Fibroblast of lung (primary cell): ENCODE results near the gene CYP27B1. TPM values are rescaled to one million over a fixed set of nuclear protein-coding genes. Genes with fewer than 3 reads are reported as not detected.

Experiments
- DNase-seq, 2 donors: peaks; one replicate each; pipeline versions ENCODE4 v3.0.0 to v3.0.0-alpha.2; 2010; ENCODE audit warnings: low read depth in 2 of 2
- H2AFZ ChIP-seq: 2 replicates; pipeline ENCODE4 v1.5.1; 2012; ENCODE audit warnings: low read length, control low read depth, inconsistent platforms
- H3K27ac ChIP-seq: 2 replicates; pipeline ENCODE4 v1.5.1; 2011; ENCODE audit warnings: low read length, control low read depth; ENCODE audit not compliant: insufficient read depth
- H3K27me3 ChIP-seq: 2 replicates; pipeline ENCODE4 v1.5.1; 2011; ENCODE audit warnings: mild to moderate bottlenecking, low read length; ENCODE audit not compliant: control insufficient read depth, insufficient read depth
- H3K36me3 ChIP-seq: 2 replicates; pipeline ENCODE4 v1.5.1; 2011; ENCODE audit warnings: low read length; ENCODE audit not compliant: control insufficient read depth, insufficient read depth
- H3K4me1 ChIP-seq: 2 replicates; pipeline ENCODE4 v1.5.1; 2011; ENCODE audit warnings: low read length; ENCODE audit not compliant: control insufficient read depth, insufficient read depth; ENCODE audit errors: extremely low read depth
- H3K4me2 ChIP-seq: 2 replicates; pipeline ENCODE4 v1.5.1; 2011; ENCODE audit warnings: low read length, control low read depth; ENCODE audit not compliant: insufficient read depth; ENCODE audit errors: extremely low read depth
- H3K4me3 ChIP-seq, 4 experiments: fragments of 200-600 bp in 1 of 4; sonication (generic) in 1 of 4; replicated peaks in 1 of 4; 2 replicates each; pipeline ENCODE4 v1.5.1; 2011 to 2016; ENCODE audit warnings: low read length in 4 of 4, low read depth in 3 of 4, mild to moderate bottlenecking in 3 of 4, control low read depth in 2 of 4, inconsistent platforms in 1 of 4, mixed read lengths in 1 of 4; ENCODE audit not compliant: insufficient read depth in 1 of 4; ENCODE audit errors: control extremely low read depth in 1 of 4
- H3K79me2 ChIP-seq: 2 replicates; pipeline ENCODE4 v1.5.1; 2012; ENCODE audit warnings: mild to moderate bottlenecking, low read length, inconsistent platforms; ENCODE audit not compliant: control insufficient read depth, insufficient read depth
- H3K9ac ChIP-seq: 2 replicates; pipeline ENCODE4 v1.5.1; 2011; ENCODE audit warnings: mild to moderate bottlenecking, low read length, control low read depth; ENCODE audit not compliant: insufficient read depth
- H3K9me3 ChIP-seq: 2 replicates; pipeline ENCODE4 v1.5.1; 2012; ENCODE audit warnings: low read depth, low read length; ENCODE audit not compliant: control insufficient read depth, insufficient read depth
- H4K20me1 ChIP-seq: 2 replicates; pipeline ENCODE4 v1.5.1; 2011; ENCODE audit warnings: low read length; ENCODE audit not compliant: control insufficient read depth, insufficient read depth; ENCODE audit errors: extremely low read depth
- CTCF ChIP-seq, 2 donors: IDR thresholded peaks in 1 of 2; conservative IDR thresholded peaks in 1 of 2; 1 replicate in 1 of 2; 2 replicates in 1 of 2; pipeline ENCODE4 v1.5.1; 2011 to 2012; ENCODE audit warnings: low read length in 2 of 2, control low read depth in 1 of 2, inconsistent platforms in 1 of 2, low read depth in 1 of 2, mild to moderate bottlenecking in 1 of 2
- EZH2 ChIP-seq: IDR thresholded peaks from 2 replicates; pipeline ENCODE4 v1.5.1; 2012; ENCODE audit warnings: low read length, control low read depth, mild to moderate bottlenecking; ENCODE audit errors: missing control alignments
- polyA plus RNA-seq, 2 donors: library from polyadenylated mRNA; depleted of rRNA in 1 of 2; stranded (reverse) in 1 of 2; unstranded in 1 of 2; fragments of >200 nt; gene quantifications; 2 replicates each; pipeline ENCODE4 v1.2.1, GENCODE V29; 2011 to 2012; ENCODE audit warnings: missing spikeins in 1 of 2
- total RNA-seq: library from RNA; depleted of rRNA; stranded (reverse); fragments of >200 nt; gene quantifications from 2 replicates; pipeline ENCODE4 v1.2.1, GENCODE V29; 2014

Gene CYP27B1
- total and polyA plus RNA-seq, 2 donors (not counting 1 experiment from before 2014, with no cell fraction given), result 0.17 to 0.26 TPM

GRCh38 chr12:57737467-57738460 lies 29.1 kb downstream of the CYP27B1 start:
- H3K4me1 ChIP-seq, result peaks cover 3% of the 10 kb centered on the region
- H3K36me3 ChIP-seq, result no peaks in the 10 kb centered on the region
- no peak for DNase-seq
- H3K9ac ChIP-seq, result peak overlapping the region; percentile 32
- H3K4me3 ChIP-seq, result peak overlapping the region in 1 of 4 experiments; percentile 36
- H3K27me3 ChIP-seq, result peaks cover 77% of the 10 kb centered on the region
- H2AFZ ChIP-seq, result no peak overlapping the region
- H3K9me3 ChIP-seq, result no peaks in the 10 kb centered on the region
- H3K4me2 ChIP-seq, result peak overlapping the region; percentile 37
- no peaks in the 10 kb centered on the region for H4K20me1 ChIP-seq
- TF ChIP-seq EZH2, result peak; percentile 97
- TF ChIP-seq CTCF (conservative IDR thresholded peaks at IDR 0.05 in 1 of 2, IDR thresholded peaks at IDR 0.05 in 1 of 2; ENCODE audit: low read depth in 1 of 2, low read length in 2 of 2), result peak; percentile 27 to 37
- no peak overlapping the region for H3K27ac ChIP-seq
- no peaks in the 10 kb centered on the region for H3K79me2 ChIP-seq

- DNase-seq, result no peak
- Histone ChIP-seq H3K9me3 (no peaks in the 10 kb centered on the region), H3K4me1 (peaks cover 3% of the 10 kb centered on the region), H3K9ac (no peak overlapping the region), H3K27me3 (peaks cover 83% of the 10 kb centered on the region), H4K20me1 (no peaks in the 10 kb centered on the region), H2AFZ (no peak overlapping the region), H3K4me2 (no peak overlapping the region), H3K4me3 (no peak overlapping the region), H3K79me2 (no peaks in the 10 kb centered on the region), H3K27ac (no peak overlapping the region), H3K36me3 (no peaks in the 10 kb centered on the region)
- TF ChIP-seq EZH2 (peak; percentile 98), CTCF (conservative IDR thresholded peaks at IDR 0.05 in 1 of 2, IDR thresholded peaks at IDR 0.05 in 1 of 2; ENCODE audit: low read depth in 1 of 2, low read length in 2 of 2) (no peak)
These were observed 30.0 kb downstream of the CYP27B1 start for GRCh38 chr12:57736741-57737466.
